CD4-positive, alpha-beta T cell treated with Interleukin-15 for 1 hour (primary cell): ENCODE data around the gene SNX25.
"Not testable (repeated sequence)": the region's sequence is repeated elsewhere in the genome, so short reads cannot be mapped to it uniquely, and the experiment has no call there.

ENCODE experiments used
- DNase-seq: peaks from one replicate; pipeline ENCODE4 v3.0.0-alpha.2; 2020

The SNX25 gene

DNA sequence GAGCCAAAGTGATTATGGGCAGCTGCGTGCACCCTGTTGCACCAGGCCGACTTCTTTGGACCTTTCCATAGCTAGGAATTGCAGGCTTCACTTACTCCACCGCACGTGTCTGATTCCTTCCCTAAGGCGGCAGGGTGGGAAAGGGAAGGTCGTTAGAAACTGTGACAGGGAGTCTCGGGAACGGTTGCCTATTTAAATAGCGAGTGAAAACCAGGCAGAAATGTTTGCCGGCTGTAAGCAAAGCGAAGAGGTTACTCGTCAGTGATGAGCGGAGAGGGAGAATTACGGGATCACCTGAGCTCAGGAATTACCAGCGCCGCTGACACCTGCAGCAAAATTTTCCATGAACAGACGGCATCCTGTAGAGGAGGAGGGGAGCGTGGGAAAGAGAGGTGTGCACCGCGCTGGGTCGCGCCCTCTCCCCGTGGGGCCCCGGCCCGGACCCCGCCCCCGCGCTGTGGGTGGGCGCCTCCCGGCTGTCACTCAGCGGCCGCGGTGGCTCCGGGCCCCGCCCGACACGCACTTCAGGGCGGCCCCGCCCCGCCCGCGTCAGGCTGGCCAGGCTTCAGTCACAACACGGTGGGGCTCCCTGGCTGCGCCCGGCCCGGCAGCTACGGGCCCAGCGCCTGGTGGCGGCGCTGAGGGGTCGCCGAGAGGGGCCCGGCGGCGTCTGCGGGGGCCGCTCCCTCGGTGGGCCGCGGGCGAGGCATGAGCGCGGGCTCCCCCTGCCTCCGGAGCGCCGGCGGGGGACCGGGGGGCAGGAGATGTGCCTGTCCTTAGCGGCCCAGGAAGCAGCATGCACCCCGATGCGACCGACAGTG lies at the start of gene SNX25:
Gene SNX25, plus strand, starts transcription at position 568 of the 821 bp plus-strand sequence. Its CDS starts 229 bp downstream, at position 797.
- peak; percentile 88 for DNase-seq

DNA sequence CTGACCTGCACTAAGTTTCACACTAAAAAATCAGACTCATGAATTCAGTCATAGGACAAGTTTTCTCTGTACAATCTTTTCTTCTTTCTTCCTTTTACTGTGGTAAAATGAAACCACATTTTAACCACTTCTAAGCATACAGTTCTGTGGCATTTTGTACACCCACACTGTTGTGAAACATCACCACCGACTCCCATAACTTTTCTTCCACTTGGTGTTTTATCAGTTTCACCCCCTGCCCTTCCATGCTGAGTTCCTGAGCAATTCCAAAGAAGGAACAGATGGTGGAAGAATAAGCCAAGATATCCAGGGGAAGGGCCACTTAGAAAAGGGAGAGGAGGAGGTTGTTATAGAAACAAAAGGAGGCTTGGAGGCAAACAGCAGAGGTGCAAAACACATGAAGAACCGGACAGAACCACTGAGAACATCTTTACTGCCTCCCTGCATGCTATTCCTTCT lies 43.8 kb upstream of the SNX25 start:
- no peak for DNase-seq

DNA sequence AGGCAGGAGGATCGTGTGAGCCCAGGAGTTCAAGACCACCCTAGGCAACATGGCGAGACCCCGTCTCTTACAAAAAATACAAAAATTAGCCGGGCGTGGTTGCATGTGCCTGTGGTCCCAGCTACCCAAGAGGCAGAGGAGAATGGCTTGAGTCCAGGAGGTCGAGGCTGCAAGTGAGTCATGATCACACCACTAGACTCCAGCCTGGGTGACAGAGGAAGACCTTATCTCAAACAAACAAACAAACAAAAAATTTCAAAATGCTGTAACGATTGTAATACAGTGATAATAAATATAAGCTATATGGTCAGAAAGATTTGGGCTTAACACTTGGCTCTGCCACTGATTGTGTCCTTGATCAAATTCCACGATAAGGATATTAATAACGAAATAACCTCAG lies 42.2 kb upstream of the SNX25 start:
- DNase-seq, result no peak

DNA sequence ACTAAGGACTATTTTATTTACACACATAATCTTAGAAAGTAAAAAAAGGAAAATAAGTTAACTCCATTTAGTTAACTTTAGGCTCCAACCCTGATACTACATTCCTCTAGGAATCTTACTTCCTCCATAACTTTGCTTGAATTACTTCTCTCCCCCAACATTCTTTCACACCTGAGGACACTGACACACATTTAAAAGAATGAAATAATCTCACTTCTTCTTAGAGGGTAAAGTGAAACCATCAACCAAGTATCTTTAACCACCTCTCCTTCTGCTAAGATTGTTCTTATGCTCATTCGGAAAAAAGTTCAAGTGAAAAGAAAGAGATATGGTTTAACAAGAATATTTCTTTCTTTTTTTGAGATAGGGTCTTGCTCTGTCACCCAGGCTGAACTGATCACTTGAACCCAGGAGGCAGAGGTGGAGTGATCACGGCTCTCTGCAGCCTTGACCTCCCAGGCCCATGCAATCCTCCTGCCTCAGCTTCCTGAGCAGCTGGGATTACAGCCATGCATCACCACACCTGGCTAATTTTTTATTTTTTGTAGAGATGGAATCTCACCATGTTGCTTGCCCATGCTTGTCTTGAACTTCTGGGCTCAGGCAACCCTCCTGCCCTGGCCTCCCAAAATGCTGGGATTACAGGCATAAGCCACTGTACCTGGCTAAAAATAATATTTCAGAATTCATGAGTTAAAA lies 37.9 kb upstream of the SNX25 start:
- no peak for DNase-seq

DNA sequence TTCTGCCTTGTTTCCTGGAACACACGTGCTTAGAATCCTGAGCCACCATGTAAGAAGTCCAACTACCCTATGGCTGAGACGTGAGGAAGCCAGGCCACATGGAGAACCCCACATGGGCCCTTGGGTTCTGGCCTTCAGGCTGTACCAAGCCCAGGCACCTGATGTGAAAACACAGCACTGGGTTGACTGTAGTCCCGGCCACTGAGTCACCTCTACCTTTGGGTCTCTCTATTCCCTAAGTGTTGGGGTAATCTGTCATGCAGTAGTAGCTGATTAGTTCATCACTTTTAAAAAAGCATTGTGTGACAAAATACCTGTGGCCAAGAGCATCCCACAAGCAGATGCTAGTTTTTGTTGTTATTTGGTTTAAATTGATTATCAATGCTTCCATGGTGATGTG lies 29.9 kb upstream of the SNX25 start:
- no peak for DNase-seq

DNA sequence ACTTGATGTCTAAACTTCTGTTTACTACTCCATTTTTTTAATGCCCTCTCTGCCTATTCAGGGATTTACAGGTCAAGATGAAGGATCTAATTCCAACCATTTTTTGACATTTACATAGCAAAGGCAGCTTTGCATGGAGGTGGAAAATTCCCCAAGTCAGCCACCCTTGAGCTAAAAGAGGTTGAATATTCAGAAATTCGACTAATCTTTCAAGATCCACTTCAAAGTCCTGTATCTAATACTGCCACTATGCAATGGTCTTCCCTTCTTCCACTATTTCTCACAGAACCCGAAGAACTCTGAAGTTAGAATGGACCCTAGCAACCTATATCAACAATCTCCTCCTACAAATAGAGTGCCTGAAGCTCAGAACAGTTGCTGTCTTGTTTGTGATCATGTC lies 27.2 kb upstream of the SNX25 start:
- DNase-seq, result no peak

DNA sequence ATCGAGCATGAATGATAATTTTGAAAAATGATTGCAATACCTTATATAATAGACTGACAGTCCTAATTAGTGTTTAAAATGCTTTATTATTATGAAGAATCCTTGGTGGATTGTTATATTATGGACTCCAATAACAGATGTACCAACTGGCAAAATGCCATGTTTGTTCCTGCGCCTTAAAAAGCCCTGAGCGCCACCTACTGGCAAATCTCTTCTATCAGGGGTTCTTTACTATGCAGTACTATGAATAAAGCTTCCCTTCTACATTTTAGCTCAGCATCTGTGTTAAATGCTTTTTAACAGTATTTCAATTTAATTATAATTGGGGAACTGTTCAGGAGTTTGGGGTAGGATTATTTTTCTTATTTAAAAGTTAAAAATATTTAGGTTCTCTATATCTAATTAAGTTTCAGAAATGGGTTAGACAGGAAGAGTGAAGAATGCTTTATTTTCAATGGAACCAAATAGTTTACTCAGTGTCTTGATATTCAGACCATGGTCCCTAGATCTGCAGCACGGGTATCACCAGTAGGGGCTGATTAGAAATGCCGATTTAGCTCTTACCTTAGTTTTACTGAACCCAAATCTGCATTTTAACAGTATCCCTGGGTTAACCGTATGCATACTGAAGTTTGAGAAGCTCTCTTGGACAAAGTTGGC lies 25.6 kb upstream of the SNX25 start:
- peak; percentile 60 for DNase-seq

DNA sequence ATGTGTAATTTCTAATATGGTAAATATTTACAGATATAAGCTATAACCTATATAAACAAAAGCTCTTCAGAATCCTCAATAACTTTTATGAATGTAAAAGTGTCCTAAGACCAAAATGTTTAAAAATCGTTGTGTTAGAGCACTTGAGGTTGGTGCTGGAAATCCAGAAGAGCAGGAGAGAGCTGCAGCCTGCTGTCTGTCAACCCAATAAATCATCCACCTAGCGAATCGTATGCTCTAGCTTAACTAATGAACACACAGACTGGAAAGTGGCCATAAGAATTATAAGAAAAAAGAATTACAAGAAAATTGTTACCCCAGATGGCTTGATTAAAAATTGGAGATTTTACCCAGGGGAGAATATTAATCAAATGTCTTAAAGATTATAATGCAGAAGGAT lies 22.6 kb upstream of the SNX25 start:
- no peak for DNase-seq

DNA sequence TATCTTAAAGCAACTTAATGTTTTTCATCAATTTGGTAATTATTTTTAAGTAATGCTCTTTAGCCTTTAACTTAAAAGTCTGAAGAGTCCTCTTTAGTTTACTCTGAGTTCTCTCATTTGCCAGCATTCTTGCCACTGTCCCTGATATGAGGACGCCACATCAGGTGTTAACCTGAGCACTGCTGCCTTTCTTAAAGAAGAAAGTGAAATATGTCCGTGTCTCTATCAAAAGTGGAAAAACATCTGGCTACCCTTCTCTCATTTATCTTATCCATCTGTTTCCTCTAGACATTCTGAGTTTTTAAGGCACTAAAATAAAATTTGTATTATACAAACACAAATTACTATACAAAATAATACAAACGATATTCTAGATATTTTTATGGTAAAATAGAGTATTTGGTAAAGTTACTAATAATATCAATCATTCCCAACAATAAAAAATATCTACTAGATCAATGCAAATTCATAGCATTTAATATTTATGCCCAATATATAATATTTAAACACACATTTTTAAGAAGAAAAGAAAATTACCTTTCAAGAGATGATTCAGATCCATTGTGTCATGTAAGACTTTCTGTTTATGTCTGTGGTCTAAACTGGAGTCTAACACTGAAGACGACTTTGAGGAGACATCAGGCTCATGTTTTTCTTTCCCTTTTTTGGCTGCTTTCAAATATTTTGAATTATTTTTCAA lies 19.6 kb upstream of the SNX25 start:
- no peak for DNase-seq

DNA sequence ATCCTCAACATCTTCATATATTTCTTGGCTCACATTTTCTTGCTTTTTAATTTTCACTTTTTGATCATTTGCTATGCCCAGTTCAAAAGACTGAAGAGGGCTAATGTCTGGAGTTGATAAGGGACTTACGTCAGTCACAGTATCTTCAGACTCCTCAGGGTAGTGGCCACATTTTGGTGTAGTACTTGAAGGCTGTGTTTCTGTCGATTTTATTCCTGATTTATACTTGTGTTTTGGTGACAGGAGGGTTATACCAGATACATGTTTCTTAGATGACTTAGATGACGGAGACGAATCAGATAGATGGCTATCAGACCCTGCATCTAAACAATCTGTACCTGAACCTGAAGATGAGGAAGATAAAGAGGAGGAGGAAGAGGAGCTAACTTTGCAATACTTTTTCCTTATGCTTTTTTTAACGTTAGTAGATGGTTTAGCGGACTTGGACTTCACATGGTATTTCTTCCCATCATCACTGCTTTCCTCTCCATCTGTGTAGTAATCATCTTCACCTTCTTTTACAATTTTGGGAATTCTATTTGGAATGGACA lies 19.0 kb upstream of the SNX25 start:
- DNase-seq, result no peak

DNA sequence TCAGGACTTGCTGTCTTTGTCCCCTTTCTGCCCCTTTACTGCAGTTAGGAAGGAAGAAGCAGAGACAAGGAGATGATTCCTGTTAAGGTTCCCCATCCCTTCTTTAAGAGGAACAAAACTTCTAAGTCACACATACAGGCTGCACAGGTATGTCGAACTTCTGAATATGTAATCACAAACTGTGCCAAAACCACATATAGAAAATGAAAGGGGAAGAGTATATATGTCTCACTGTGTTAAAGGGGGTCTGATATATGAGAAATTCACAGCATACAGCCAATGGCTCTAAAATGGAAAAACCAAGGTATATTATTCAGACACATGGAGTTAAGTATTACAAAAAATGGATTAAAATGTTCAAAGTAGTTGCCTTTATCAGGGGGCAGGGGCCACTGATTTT lies 17.3 kb upstream of the SNX25 start:
- no peak for DNase-seq

DNA sequence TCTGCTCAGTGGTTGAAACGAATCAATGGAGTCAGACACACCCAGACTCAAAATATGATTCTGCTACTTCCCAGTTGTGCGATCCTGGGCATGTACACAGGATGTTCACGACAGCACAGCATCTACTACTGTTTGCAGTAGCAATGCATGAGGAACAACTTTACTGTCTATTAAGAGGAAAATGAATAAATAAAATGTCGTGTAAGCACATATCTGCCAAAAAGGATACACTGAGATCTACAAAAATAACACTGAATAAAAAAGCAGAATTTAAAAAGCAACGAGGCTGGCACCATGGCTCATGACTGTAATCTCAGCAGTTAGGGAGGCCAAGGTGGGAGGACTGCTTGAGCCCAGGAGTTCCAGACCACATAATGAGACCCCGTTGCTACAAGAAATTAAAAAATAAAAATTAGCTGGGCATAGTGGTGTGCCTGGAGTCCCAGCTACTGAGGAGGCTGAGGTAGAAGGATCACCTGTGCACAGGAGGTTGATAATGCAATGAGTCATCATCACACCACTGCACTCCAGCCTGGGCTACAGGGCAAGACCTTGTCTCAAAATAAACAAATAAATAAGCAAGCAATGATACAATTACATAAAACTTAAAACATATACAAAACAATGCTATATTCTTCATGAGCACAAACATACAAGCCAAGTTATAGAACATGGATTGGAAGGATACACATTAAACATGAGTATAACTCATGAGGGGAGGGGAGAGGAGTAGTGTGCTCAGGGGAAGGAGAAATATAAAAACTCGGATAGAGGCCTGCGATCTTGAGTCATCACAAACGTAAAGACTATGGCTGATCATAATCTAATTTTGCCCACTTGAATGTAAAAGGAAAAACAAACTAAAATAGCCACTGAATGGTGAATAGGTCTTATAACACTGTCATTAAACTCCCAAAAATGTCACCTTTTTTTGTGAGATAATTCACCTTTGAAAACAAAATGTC lies 14.2 kb upstream of the SNX25 start:
- no peak for DNase-seq

DNA sequence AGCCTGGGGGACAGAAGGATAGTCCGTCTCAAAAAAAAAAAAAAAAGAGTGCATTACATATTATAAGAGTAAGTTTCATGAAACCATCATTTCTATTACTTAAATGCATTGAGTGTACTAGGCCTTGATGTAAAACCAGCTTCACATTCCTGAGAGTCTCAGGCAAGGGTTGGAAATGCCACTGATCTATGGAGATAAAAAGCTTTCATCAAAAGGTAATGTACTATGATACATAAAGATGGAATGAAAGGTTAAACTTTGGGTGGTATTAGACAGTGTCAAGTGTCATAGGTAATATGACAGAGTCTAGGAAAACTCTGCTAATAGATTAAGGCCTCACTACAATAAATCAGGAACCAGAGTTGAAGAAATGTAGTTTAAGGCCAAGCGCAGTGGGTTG lies 13.0 kb upstream of the SNX25 start:
- no peak for DNase-seq

DNA sequence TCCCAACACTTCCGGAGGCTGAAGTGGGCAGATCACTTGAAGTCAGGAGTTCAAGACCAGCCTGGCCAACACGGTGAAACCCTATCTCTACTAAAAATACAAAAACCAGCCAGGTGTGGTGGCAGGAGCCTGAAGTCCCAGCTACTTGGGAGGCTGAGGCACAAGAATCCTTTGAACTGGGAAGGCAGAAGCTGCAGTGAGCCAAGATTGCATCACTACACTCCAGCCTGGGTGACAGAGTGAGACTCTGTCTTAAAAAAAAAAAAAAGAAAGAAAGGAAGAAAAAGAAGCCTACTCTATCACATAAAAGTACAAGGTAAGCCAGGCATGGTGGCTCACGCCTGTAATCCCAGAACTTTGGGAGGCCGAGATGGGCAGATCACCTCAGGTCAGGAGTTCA lies 11.2 kb upstream of the SNX25 start:
- not testable (repeated sequence) for DNase-seq

DNA sequence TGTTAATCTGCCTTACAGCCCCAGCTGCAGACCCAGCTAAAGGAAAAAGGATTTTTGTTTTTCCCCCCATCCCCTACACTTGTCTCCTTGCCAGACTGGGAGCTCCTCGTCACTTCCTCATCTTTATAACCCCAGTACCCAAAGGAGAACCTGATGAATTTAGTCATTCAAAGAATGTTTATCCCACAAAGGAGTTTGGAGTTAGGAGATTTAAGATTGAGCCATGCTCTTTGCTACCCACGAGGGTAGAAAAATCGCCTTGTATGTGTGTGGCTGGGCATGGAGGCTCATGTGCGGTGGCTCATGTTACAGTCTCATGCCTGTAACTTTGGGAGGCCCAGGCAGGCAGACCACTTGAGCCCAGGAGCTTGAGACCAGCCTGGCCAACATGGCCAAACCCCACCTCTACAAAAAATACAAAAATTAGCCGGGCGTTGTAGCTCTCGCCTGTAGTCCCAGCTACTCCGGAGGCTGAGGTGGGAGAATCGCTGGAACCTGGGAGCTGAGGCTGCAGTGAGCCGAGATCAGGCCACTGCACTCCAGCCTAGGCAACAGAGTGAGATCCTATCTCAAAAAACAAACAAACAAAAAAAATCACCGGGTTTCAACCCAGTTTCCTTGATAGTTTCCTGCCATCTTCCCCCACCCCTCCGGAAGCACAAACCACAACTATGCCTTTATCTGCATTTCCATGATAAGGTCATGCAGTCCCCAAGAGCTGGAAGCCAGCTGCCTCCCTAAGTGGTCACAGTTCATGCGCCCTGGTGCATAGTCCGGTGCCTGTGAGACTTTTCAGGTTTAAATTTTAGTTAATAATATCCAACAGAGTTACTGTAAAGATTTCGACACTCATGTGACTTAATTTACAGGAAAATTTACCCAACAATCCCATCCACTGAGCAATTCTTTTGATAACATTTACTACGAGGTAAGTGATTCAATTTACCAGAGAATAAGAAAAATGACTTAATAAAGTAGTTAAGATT lies 7.1 kb upstream of the SNX25 start:
- DNase-seq, result no peak

DNA sequence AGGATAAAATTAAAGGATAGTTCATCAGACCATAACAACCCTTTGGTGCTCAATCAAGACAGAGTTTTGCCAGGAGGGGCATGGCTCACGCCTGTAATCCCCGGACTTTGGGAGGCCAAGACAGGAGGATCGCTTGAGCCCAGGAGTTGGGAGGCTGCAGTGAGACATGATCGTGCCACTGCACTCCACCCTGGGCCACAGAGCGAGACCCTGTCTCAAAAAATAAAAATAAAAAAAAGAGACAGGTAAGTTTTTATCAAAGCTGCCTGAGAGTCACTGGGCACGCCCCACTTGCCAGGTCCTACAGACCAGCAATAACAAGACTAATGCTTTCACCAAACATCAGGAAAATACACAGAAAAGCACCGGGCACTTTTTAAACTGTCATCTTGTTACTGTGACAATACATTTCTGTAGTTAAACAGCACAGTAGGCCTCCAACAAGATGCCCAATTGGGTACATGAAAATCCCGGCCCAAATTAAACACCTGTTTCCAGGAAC lies 6.4 kb upstream of the SNX25 start:
- DNase-seq, result no peak

DNA sequence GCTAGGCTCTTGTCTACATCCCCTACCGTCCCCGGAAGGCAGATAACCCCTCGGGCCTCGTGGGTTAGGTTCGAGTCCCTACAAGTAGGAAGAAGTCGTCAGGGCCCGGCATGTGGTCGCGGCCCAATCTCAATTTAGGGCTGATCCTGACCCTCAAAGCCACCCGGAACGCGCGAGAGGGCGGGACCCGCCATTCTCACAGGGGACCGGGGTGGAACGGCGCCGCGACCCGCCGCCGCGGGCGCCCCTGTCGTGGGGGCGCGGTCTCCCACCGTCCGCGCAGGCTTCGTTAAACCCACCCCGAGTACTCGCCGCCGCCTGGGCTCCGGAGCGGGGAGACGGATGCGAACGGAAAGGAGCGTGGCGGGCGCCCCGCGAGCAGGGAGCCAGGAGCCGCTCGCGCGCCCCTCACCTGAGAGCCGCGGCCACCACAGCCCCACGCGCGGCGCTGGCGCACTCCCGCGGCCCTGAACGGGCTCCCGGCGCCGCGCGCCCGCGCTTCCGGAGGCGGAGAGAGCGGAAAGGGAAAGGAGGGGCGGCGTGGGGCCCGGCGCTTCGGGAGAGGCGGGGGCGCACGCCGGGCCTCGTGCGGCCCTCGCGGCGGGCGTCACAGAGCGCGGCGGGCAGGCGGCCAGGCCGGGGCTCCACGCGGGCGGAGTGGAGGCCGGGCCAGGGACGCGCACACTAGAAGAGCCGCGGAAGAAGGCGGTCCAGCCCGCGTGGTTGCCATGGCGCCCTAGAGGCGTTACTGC lies 5.7 kb upstream of the SNX25 start, which contains the start of gene CFAP97:
Gene CFAP97, minus strand, starts transcription at position 515 of the 752 bp plus-strand sequence. CDS start 12,804 bp downstream, outside the sequence.
- peak; percentile 89 for DNase-seq

DNA sequence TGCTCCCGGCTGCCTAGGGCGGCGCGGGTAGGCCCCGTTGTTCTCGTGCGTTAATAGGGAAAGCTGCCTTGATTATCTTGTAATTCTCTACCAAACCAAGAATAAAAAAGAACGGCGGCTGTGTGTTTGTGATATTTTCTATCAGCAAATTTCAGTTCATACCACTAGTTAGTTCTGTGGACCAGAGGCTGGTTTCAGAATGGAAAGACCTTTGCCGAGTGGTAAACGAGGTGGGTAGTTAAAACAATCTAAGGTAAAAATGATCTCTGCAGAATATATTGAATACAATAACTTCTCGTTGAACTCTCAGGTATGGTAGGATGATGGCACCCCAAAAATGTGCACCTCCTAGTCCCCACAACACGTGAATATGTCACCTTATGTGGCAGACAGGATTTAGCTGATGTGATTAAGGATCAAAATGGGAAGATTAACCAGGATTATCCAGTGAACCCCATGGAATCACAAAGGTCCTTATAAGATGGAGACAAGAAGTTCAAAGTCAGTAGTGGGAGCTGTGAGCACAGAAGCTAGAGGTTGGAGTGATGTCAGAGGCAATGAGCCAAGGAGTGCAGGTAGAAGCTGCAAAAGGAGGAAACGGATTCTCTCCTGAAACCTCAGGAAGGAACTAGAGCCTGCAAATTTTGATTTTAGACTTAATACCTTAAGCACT lies 5.0 kb upstream of the SNX25 start:
- DNase-seq, result no peak

DNA sequence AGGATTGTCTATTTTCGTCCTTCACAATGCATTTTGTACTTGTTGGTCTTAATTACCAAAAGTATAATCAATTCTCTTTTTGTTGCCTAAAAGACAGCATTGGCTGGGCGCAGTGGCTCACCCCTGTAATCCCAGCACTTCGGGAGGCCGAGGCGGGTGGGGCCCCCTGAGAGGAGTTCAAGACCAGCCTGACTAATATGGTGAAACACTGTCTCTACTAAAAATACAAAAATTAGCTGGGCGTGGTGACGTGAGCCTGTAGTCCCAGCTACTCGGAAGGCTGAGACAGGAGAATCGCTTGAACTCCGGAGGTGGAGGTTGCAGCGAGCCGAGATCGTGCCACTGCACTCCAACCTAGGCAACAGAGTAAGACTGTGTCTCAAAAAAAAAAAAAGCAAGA lies 4.3 kb upstream of the SNX25 start:
- not testable (repeated sequence) for DNase-seq
